GM04504 (cell line): Measurements from ENCODE around the gene EVC2.
A peak's percentile ranks its signal among the peaks of the same experiment; 100 is the strongest.
"Not testable (repeated sequence)": the region's sequence is repeated elsewhere in the genome, so short reads cannot be mapped to it uniquely, and the experiment has no call there.

Experiments used
- DNase-seq: peaks from one replicate; pipeline ENCODE4 v3.0.0-alpha.2; 2012; ENCODE audit warnings: low read depth

The EVC2 gene

GRCh38 chr4:5619913-5620625 lies 88.3 kb downstream of the EVC2 start:
- no peak for DNase-seq

- DNase-seq = no peak
Observed at GRCh38 chr4:5618051-5618960, 90.1 kb downstream of the EVC2 start.

DNA sequence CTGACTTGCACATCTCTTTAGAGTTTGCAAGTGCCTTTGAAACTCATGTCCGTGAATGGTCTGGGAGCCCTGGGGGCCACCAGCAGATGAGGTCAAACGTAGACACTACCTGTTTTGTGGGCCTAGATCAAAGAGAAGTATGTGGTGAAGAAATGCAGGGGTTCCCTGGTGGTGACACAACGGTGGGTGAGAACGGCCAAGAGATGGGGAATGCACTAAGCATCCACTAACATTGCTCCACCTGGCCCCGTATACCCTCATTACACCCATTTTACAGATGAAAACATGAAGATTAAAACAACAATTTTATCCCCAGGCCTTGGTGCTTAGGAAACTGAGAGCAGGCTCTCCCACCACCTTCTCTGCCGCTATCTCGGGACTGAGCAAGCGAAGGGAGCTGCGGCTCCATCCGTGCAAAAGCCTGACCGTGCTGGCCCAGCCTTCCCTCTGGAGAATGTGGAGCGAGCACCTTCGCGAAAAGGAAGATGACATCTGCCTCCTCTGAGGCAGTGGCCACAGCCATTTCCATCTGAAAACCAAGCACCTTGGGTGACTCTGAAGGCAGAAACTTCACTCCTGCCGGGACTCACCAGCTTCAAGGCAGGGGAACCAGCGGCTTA lies 91.9 kb downstream of the EVC2 start:
- DNase-seq = no peak

DNA sequence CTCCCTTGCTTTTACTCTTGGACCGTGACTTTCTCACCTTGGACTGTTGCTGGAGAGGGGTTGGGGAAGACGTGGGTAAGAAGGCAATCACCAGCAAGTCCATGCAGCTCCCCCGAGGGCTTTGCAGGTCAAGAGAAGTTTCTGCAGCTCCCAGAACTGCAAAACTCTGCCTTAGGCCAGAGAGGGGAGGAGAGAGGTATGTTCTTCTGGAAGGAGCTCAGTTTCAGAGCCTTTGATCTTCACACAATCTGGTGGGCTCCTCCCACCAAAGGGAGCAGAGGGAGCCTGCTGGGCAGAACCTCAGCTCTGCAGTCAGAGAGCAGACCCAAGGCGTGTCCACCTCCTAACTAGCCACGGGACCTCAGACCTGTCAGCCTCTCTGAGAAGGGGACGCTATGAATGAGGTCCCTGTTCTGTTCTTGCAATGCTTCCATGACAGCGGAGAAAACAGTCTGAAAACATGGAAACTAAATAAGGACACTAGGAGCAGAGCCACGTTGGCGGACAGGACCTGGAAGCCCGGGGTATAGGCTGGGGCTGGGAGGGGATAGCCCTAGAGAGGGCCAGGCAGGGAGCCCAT lies 92.8 kb downstream of the EVC2 start:
- DNase-seq = no peak

- no peak for DNase-seq
Observed at GRCh38 chr4:5611750-5612149, 96.6 kb downstream of the EVC2 start.

DNA sequence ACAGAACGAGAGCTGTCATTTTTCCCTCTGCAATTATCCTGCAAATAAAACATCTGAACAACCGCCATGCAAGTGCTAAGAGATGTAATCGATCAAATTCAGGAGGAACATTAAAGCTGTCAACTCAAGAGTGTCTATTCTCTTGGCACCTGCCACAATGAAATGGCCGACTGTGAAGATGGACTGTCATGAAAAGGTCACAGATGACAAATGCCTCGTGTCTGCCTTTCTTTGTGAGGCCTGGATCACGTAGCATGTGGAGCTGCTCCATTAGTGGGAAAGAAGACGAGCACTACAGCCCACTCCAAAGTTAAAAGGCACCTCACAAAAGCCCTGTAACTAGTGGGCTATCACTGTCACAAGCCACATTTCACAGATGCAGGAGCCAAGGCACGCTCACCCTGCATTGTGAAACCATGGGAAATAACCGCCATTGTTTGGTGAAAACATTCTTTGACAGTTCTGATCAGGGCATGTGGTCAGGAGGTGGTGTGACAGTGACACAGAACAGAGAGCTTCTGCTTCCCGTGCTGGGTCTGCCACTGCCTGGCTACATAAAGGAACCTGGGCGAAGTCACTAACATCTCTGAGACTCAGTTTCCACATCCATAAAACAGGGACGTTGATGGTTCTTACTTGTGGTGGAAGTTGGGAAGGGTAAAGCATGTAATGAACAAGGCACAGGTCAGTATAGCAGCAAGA lies 98.9 kb downstream of the EVC2 start:
- no peak for DNase-seq

- not testable (repeated sequence) for DNase-seq
Observed at GRCh38 chr4:5593828-5594227, 114.5 kb downstream of the EVC2 start.

- DNase-seq = no peak
Observed at GRCh38 chr4:5592272-5592671, 116.1 kb downstream of the EVC2 start.

DNA sequence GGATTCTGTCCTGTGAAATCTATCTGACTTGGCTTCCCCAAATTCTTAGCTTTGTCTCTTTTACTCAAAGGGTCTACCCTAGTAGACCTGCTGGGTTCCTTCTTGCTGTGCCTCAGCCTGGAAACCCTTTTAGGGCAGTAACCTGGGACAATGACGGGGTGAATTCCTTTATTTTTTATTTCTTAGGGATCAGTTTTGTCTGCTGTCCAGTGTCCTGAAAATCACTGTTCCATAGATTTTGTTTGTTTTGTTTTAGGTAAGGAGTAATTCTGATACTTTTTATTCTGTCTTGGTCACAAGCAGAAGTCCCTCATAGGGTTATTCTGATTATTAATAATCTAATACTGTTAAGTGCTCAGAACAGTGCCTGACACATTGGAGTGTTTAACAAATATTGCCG lies 118.9 kb downstream of the EVC2 start:
- DNase-seq = no peak

DNA sequence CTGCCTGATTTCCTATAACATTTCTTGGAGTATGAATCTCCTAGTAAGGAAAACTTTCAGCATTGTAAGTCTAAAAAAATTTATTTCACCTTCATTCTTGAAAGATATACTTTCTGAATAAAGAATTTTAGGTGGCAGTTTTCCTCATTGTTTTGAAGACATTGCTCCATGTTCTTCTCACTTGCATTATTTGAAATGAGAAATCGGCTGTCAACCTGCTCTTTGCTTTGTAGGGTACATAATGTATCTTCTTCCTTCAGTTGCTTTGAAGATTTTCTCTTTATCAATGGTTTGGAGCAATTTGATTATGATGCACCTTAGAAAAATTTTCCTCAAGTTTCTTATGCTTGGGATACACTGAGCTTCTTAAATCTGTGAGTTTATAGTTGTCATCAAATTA lies 120.3 kb downstream of the EVC2 start:
- no peak for DNase-seq

- no peak for DNase-seq
Observed at GRCh38 chr4:5575941-5576340, 132.4 kb downstream of the EVC2 start.

DNA sequence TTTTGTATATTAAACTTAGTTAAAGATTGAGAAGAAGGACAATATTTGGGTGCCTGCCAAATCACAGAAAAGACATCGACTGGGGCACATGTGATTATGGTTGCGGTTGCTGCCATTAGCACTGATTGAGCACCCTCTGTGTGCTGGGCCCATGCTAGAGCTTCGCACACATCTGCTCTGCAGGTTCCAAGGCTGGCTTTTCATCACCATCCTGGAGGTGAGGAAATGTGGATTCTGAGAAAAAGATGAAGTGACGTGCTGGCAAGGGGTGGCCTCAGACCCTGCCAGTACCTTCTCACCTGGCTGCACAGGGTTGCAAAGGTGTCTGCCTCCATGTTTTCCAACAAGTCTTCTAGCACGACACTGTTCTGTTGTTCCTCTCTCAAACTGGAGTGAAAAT lies 134.0 kb downstream of the EVC2 start:
- DNase-seq = no peak

DNA sequence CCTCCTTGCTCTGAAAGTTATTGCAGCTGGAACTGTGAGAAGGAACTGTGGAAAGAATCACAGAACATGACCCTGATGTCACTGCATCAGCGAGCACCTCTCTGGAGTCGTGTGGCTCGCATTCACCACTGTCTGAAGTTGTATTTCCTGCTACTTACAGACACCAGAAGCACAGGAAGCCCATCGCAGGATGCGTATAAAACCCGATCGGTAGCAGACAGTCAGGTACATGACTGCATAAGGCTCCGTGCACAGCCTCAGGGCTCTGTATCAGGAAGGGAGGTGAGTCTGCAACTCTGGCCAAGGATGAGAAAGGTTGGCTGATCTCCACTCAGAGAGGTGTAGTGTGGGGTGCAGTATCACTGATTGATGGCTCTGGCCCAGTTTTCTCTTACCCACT lies 134.4 kb downstream of the EVC2 start:
- no peak for DNase-seq

DNA sequence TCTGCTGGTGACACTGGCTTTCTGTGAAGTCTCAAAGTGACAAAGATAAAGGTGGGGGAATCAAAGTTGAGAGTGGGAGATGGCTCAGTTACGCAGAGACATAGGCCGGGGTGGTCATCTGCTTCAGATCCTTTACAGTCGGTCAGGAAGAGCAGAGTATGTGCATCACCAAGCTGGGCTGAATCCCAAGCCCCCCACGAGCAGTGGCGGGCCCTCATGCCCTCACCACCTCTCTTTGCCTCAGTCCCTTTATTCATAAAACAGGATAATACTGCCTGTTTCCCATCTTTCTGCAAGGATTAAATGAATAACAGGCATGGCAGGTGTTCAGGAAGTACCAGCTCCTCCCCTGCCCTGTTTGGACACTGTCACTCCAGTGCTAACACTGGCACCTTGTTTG lies 135.6 kb downstream of the EVC2 start:
- no peak for DNase-seq

- DNase-seq = peak; percentile 13
Observed at GRCh38 chr4:5572114-5572513, 136.2 kb downstream of the EVC2 start.

GRCh38 chr4:5571646-5572045 lies 136.7 kb downstream of the EVC2 start:
- DNase-seq = no peak

GRCh38 chr4:5569451-5569850 lies 138.9 kb downstream of the EVC2 start:
- DNase-seq = no peak

GRCh38 chr4:5568931-5569330 lies 139.4 kb downstream of the EVC2 start:
- DNase-seq = no peak

- no peak for DNase-seq
Observed at GRCh38 chr4:5568336-5568735, 140.0 kb downstream of the EVC2 start.

- DNase-seq = no peak
Observed at GRCh38 chr4:5566991-5567390, 141.4 kb downstream of the EVC2 start.

GRCh38 chr4:5566526-5566925 lies 141.8 kb downstream of the EVC2 start:
- DNase-seq = no peak

- DNase-seq = no peak
Observed at GRCh38 chr4:5563856-5564255, 144.5 kb downstream of the EVC2 start.
